Thyroid gland (tissue), 4 donors: ENCODE results near the gene ATP6V0A1.
"Not testable (repeated sequence)": the region's sequence is repeated elsewhere in the genome, so short reads cannot be mapped to it uniquely, and the experiment has no call there.

Experiments used
- POLR2A ChIP-seq, 2 donors: fragments of 450-650 bp; IDR thresholded peaks; one replicate each; pipeline ENCODE4 v1.6.1; 2017; ENCODE audit warnings: antibody characterized with exemption in 2 of 2, mild to moderate bottlenecking in 2 of 2, moderate library complexity in 1 of 2
- TF ChIP-seq, protein P1 (sequence below), 6 experiments: fragments of 200-600 bp in 3 of 6; fragments of 450-650 bp in 3 of 6; sonication (generic) in 3 of 6; IDR thresholded peaks; one replicate each; pipeline ENCODE4 v1.5.1; 2016 to 2019; ENCODE audit warnings: antibody characterized with exemption in 6 of 6, mild to moderate bottlenecking in 2 of 6, inconsistent platforms in 1 of 6, moderate library complexity in 1 of 6

DNA sequence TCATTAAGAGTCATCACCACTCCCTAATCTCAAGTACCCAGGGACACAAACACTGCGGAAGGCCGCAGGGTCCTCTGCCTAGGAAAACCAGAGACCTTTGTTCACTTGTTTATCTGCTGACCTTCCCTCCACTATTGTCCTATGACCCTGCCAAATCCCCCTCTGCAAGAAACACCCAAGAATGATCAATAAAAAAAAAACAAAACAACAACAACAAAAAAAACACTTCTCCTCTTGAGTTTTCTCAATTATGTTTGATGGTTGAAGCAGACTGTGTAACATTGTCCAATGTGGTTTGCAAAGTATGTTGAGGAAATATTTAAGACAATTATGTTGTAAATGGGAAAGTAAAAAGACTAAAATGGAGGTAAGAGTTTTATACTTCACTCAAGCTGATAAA, 8.8 kb upstream of the ATP6V0A1 start:
- TF ChIP-seq, protein P1, sequence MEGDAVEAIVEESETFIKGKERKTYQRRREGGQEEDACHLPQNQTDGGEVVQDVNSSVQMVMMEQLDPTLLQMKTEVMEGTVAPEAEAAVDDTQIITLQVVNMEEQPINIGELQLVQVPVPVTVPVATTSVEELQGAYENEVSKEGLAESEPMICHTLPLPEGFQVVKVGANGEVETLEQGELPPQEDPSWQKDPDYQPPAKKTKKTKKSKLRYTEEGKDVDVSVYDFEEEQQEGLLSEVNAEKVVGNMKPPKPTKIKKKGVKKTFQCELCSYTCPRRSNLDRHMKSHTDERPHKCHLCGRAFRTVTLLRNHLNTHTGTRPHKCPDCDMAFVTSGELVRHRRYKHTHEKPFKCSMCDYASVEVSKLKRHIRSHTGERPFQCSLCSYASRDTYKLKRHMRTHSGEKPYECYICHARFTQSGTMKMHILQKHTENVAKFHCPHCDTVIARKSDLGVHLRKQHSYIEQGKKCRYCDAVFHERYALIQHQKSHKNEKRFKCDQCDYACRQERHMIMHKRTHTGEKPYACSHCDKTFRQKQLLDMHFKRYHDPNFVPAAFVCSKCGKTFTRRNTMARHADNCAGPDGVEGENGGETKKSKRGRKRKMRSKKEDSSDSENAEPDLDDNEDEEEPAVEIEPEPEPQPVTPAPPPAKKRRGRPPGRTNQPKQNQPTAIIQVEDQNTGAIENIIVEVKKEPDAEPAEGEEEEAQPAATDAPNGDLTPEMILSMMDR (IDR thresholded peaks at IDR 0.05): not testable (repeated sequence)
- TF ChIP-seq POLR2A (IDR thresholded peaks at IDR 0.05): not testable (repeated sequence)
